Coronary artery (tissue), 2 donors: ENCODE measurements around the gene FYCO1.

Experiments used
- DNase-seq: peaks from one replicate; pipeline ENCODE4 v3.0.0-alpha.2; 2017; ENCODE audit warnings: low spot score
- H3K27ac ChIP-seq, 2 donors: fragments of 200-600 bp; sonication (generic); one replicate each; pipeline ENCODE4 v1.5.1; 2016 to 2019
- H3K4me3 ChIP-seq: fragments of 200-600 bp; sonication (generic); 2 replicates; pipeline ENCODE4 v1.5.1; 2016; ENCODE audit warnings: mild to moderate bottlenecking, moderate library complexity
- CTCF ChIP-seq: fragments of 200-600 bp; sonication (generic); IDR thresholded peaks from one replicate; pipeline ENCODE4 v1.5.1; 2019; ENCODE audit warnings: antibody characterized with exemption

The FYCO1 gene

GRCh38 chr3:45949432-45949831, 46.2 kb downstream of the FYCO1 start:
- peak; percentile 55 for DNase-seq
- H3K27ac ChIP-seq: peak overlapping the region in 1 of 2 donors; percentile 54
- TF ChIP-seq CTCF: no peak
- H3K4me3 ChIP-seq: no peak overlapping the region

GRCh38 chr3:45948881-45949280, 46.7 kb downstream of the FYCO1 start:
- Histone ChIP-seq H3K27ac (peak overlapping the region in 1 of 2 donors; percentile 54), H3K4me3 (no peak overlapping the region)
- peak; percentile 46 for DNase-seq
- no peak for TF ChIP-seq CTCF

GRCh38 chr3:45948311-45948781, 47.3 kb downstream of the FYCO1 start:
- H3K4me3 ChIP-seq: no peak overlapping the region
- TF ChIP-seq CTCF: no peak
- H3K27ac ChIP-seq: peak overlapping the region in 1 of 2 donors; percentile 54
- DNase-seq: no peak

GRCh38 chr3:45947361-45947760, 48.3 kb downstream of the FYCO1 start:
- H3K27ac ChIP-seq: peak overlapping the region in 1 of 2 donors; percentile 54
- H3K4me3 ChIP-seq: no peak overlapping the region
- no peak for DNase-seq
- no peak for TF ChIP-seq CTCF

GRCh38 chr3:45946875-45947274, 48.7 kb downstream of the FYCO1 start:
- TF ChIP-seq CTCF: no peak
- DNase-seq: no peak
- no peak overlapping the region for H3K4me3 ChIP-seq
- no peak overlapping the region for H3K27ac ChIP-seq

GRCh38 chr3:45946307-45946706, 49.3 kb downstream of the FYCO1 start:
- TF ChIP-seq CTCF: no peak
- DNase-seq: no peak
- H3K27ac ChIP-seq: no peak overlapping the region
- H3K4me3 ChIP-seq: no peak overlapping the region

- Histone ChIP-seq H3K4me3 (no peak overlapping the region), H3K27ac (peak overlapping the region in 1 of 2 donors; percentile 21)
- no peak for TF ChIP-seq CTCF
- DNase-seq: no peak
These were observed 50.6 kb downstream of the FYCO1 start for GRCh38 chr3:45944830-45945620.
